Measurements from ENCODE around the gene ZNF23. TPM values are rescaled to one million over a fixed set of nuclear protein-coding genes. Genes with fewer than 3 reads are reported as not detected.

ZNF23 gene
- total and polyA plus RNA-seq, 10 of the 15 experiments (the other 5 are each of a cell fraction or from before 2014, with no cell fraction given), result 3.6 to 11.5 (median 8.7) TPM

DNA sequence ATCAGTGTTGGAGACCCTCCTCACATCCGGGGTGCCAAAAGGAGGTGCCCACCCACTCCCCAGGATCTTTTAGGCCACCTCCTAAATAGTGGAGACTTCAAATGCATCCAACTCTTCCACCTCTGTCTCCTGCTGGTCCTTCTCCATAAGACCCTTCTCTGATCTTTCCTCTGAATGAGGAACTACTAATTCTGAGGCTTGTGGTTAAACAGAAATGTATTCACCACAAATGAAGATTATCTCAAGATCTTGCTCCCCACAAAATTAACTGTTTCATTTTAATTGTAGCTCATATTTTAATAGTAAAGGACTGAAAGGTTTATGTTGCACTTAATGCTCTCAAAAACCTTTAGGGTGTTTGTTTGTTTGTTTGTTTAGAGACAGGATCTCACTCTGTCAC, 54.3 kb downstream of the ZNF23 start:
- FAIRE-seq (no peak), ATAC-seq (no peak), DNase-seq (ENCODE audit: low read depth, low spot score) (no peak)
- POLR2A ChIA-PET, result no interaction called here
- in situ Hi-C loops (cut with MboI) (no loop called here), intact Hi-C loops (cut with micrococcal nuclease; ENCODE audit: unreplicated experiment) (no loop called here)
- Histone ChIP-seq H3K4me1 (ENCODE audit: control insufficient read depth, insufficient read depth, low read length) (no peaks in the 10 kb centered on the region), H4K20me1 (ENCODE audit: control insufficient read depth, insufficient read depth) (no peaks in the 10 kb centered on the region), H3K9me3 (replicated peaks; ENCODE audit: control insufficient read depth, insufficient read depth, low read length) (no peaks in the 10 kb centered on the region; the same call in 2 of the 3 replicates), H3K79me2 (ENCODE audit: control insufficient read depth, insufficient read depth, low read length) (no peaks in the 10 kb centered on the region), H3K36me3 (ENCODE audit: control insufficient read depth in 2 of 2, insufficient read depth in 2 of 2, low read length in 1 of 2) (no peaks in the 10 kb centered on the region), H3K4me2 (ENCODE audit: control insufficient read depth, insufficient read depth) (no peak overlapping the region), H3K27me3 (replicated peaks in 1 of 2; ENCODE audit: control insufficient read depth in 2 of 2, insufficient read depth in 2 of 2, low read length in 1 of 2) (peaks cover 0 to 7% of the 10 kb centered on the region in 2 experiments; a peak in 2 of 4 replicates), H3K4me3 (no peak overlapping the region), H3K9ac (ENCODE audit: control insufficient read depth, insufficient read depth, low read length) (no peak overlapping the region), H2AFZ (ENCODE audit: control insufficient read depth, low read depth, low read length) (no peak overlapping the region), H3K27ac (ENCODE audit: control insufficient read depth, insufficient read depth) (no peak overlapping the region)
- no peak for TF ChIP-seq PBX3 (IDR thresholded peaks at IDR 0.05; ENCODE audit: insufficient replicate concordance, low read depth, low read length)
- RAD21 ChIA-PET (ENCODE audit: unreplicated experiment), result interaction anchor here (0.9 to 1.5 kb wide), 2 partner anchors 131 to 204 kb away, joined by 3 read pairs; no protein-coding TSS in a partner anchor
- 8% methylated on average over 1 of the region's 1 CpG for WGBS (ENCODE audit: insufficient coverage, insufficient replicate concordance, low lambda C conversion rate, missing lambda C conversion rate)
- SMC1A ChIA-PET (ENCODE audit: uncharacterized antibody, unreplicated experiment), result interaction anchor here (1.4 to 6.9 kb wide), 2 partner anchors 76 to 92 kb away, joined by 4 to 75 read pairs; no protein-coding TSS in a partner anchor
- no TSS peak for BruUV-seq (replicated peaks)
- CTCF ChIA-PET, result interaction anchor here (1.0 to 2.4 kb wide), 5 partner anchors 15 to 204 kb away, joined by 3 to 10 read pairs (median 5); no protein-coding TSS in a partner anchor

GRCh38 chr16:71406724-71407123, 55.3 kb downstream of the ZNF23 start:
- ChIA-PET CTCF (interaction anchor here (0.6 to 2.4 kb wide), 5 partner anchors 23 to 205 kb away, joined by 3 to 10 read pairs (median 5); no protein-coding TSS in a partner anchor), RAD21 (ENCODE audit: unreplicated experiment) (interaction anchor here (1.5 kb wide), 1 partner anchor 205 kb away, joined by 3 read pairs; no protein-coding TSS in a partner anchor), POLR2A (no interaction called here), SMC1A (ENCODE audit: uncharacterized antibody, unreplicated experiment) (interaction anchor here (0.9 to 1.4 kb wide), 2 partner anchors 77 to 93 kb away, joined by 3 to 4 read pairs; no protein-coding TSS in a partner anchor)
- DNase-seq (ENCODE audit: low read depth, low spot score) (no peak), FAIRE-seq (no peak), ATAC-seq (no peak)
- H3K27me3 ChIP-seq (replicated peaks in 1 of 2; ENCODE audit: control insufficient read depth in 2 of 2, insufficient read depth in 2 of 2, low read length in 1 of 2), result peaks cover 0 to 7% of the 10 kb centered on the region in 2 experiments; a peak in 2 of 4 replicates
- H3K79me2 ChIP-seq (ENCODE audit: control insufficient read depth, insufficient read depth, low read length), result no peaks in the 10 kb centered on the region
- no TSS peak for BruUV-seq (replicated peaks)
- intact Hi-C loops (cut with micrococcal nuclease; ENCODE audit: unreplicated experiment), result no loop called here
- H4K20me1 ChIP-seq (ENCODE audit: control insufficient read depth, insufficient read depth), result no peaks in the 10 kb centered on the region
- H3K4me2 ChIP-seq (ENCODE audit: control insufficient read depth, insufficient read depth), result no peak overlapping the region
- H3K9me3 ChIP-seq (replicated peaks; ENCODE audit: control insufficient read depth, insufficient read depth, low read length), result no peaks in the 10 kb centered on the region; the same call in 2 of the 3 replicates
- no peak overlapping the region for H3K4me3 ChIP-seq
- no peak overlapping the region for H2AFZ ChIP-seq (ENCODE audit: control insufficient read depth, low read depth, low read length)
- H3K27ac ChIP-seq (ENCODE audit: control insufficient read depth, insufficient read depth), result no peak overlapping the region
- 16% methylated on average over 8 of the region's 8 CpGs for WGBS (ENCODE audit: insufficient coverage, insufficient replicate concordance, low lambda C conversion rate, missing lambda C conversion rate)
- no peaks in the 10 kb centered on the region for H3K4me1 ChIP-seq (ENCODE audit: control insufficient read depth, insufficient read depth, low read length)
- in situ Hi-C loops (cut with MboI), result no loop called here
- no peaks in the 10 kb centered on the region for H3K36me3 ChIP-seq (ENCODE audit: control insufficient read depth in 2 of 2, insufficient read depth in 2 of 2, low read length in 1 of 2)
- H3K9ac ChIP-seq (ENCODE audit: control insufficient read depth, insufficient read depth, low read length), result no peak overlapping the region
- TF ChIP-seq, protein P1, sequence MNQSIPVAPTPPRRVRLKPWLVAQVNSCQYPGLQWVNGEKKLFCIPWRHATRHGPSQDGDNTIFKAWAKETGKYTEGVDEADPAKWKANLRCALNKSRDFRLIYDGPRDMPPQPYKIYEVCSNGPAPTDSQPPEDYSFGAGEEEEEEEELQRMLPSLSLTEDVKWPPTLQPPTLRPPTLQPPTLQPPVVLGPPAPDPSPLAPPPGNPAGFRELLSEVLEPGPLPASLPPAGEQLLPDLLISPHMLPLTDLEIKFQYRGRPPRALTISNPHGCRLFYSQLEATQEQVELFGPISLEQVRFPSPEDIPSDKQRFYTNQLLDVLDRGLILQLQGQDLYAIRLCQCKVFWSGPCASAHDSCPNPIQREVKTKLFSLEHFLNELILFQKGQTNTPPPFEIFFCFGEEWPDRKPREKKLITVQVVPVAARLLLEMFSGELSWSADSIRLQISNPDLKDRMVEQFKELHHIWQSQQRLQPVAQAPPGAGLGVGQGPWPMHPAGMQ (IDR thresholded peaks at IDR 0.05; ENCODE audit: borderline replicate concordance), result no peak
- no peak for TF ChIP-seq ATF7 (IDR thresholded peaks at IDR 0.05; ENCODE audit: low read depth)
- TF ChIP-seq BMI1 (IDR thresholded peaks at IDR 0.05; ENCODE audit: borderline replicate concordance), result no peak
- TF ChIP-seq IKZF1 (conservative IDR thresholded peaks at IDR 0.05), result no peak
- no peak for TF ChIP-seq ZBTB33 (IDR thresholded peaks at IDR 0.05)
- TF ChIP-seq, protein P2, sequence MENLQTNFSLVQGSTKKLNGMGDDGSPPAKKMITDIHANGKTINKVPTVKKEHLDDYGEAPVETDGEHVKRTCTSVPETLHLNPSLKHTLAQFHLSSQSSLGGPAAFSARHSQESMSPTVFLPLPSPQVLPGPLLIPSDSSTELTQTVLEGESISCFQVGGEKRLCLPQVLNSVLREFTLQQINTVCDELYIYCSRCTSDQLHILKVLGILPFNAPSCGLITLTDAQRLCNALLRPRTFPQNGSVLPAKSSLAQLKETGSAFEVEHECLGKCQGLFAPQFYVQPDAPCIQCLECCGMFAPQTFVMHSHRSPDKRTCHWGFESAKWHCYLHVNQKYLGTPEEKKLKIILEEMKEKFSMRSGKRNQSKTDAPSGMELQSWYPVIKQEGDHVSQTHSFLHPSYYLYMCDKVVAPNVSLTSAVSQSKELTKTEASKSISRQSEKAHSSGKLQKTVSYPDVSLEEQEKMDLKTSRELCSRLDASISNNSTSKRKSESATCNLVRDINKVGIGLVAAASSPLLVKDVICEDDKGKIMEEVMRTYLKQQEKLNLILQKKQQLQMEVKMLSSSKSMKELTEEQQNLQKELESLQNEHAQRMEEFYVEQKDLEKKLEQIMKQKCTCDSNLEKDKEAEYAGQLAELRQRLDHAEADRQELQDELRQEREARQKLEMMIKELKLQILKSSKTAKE (IDR thresholded peaks at IDR 0.05; ENCODE audit: low read depth, poor library complexity, severe bottlenecking), result no peak
- no peak for TF ChIP-seq BACH1 (IDR thresholded peaks at IDR 0.05; ENCODE audit: borderline replicate concordance)

Data from GM12878 (cell line).